Measurements from ENCODE around the gene MED26.

GRCh38 chr19:16609511-16610200 lies 18.3 kb downstream of the MED26 start:
- TF ChIP-seq, protein P1, sequence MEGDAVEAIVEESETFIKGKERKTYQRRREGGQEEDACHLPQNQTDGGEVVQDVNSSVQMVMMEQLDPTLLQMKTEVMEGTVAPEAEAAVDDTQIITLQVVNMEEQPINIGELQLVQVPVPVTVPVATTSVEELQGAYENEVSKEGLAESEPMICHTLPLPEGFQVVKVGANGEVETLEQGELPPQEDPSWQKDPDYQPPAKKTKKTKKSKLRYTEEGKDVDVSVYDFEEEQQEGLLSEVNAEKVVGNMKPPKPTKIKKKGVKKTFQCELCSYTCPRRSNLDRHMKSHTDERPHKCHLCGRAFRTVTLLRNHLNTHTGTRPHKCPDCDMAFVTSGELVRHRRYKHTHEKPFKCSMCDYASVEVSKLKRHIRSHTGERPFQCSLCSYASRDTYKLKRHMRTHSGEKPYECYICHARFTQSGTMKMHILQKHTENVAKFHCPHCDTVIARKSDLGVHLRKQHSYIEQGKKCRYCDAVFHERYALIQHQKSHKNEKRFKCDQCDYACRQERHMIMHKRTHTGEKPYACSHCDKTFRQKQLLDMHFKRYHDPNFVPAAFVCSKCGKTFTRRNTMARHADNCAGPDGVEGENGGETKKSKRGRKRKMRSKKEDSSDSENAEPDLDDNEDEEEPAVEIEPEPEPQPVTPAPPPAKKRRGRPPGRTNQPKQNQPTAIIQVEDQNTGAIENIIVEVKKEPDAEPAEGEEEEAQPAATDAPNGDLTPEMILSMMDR (conservative IDR thresholded peaks at IDR 0.05; ENCODE audit: low read depth in 2 of 2) = no peak
- TF ChIP-seq ETS1 (IDR thresholded peaks at IDR 0.05) (no peak), EZH2 (IDR thresholded peaks at IDR 0.05; ENCODE audit: low read depth, unreplicated experiment) (no peak), POLR2AphosphoS5 (IDR thresholded peaks at IDR 0.05; ENCODE audit: low read depth) (no peak), CREB1 (CRISPR knock-in tag; IDR thresholded peaks at IDR 0.05; ENCODE audit: low read depth) (no peak), NANOG (IDR thresholded peaks at IDR 0.05; ENCODE audit: borderline replicate concordance) (no peak)
